Neutrophil (primary cell): Measurements from ENCODE around the gene TXNDC12.
"Not testable (repeated sequence)": the region's sequence is repeated elsewhere in the genome, so short reads cannot be mapped to it uniquely, and the experiment has no call there.

Experiments used
- H3K27ac ChIP-seq: fragments of 200-600 bp; sonication (generic); 2 replicates; pipeline ENCODE4 v1.5.1; 2016; ENCODE audit warnings: mild to moderate bottlenecking, moderate library complexity
- H3K27me3 ChIP-seq: fragments of 200-600 bp; sonication (generic); 2 replicates; pipeline ENCODE4 v1.6.0; 2016; ENCODE audit warnings: mild to moderate bottlenecking
- H3K36me3 ChIP-seq: fragments of 200-600 bp; sonication (generic); 2 replicates; pipeline ENCODE4 v1.5.1; 2017
- H3K4me1 ChIP-seq, 2 experiments: fragments of 200-600 bp in 1 of 2; sonication (generic) in 1 of 2; 1 replicate in 1 of 2; 2 replicates in 1 of 2; pipeline versions ENCODE4 v1.5.1 to v1.6.1; 2013 to 2016; ENCODE audit warnings: low read depth in 1 of 2, low read length in 1 of 2, mild to moderate bottlenecking in 1 of 2, moderate library complexity in 1 of 2; ENCODE audit not compliant: control insufficient read depth in 1 of 2, insufficient read depth in 1 of 2
- H3K4me3 ChIP-seq, 2 experiments: fragments of 200-600 bp in 1 of 2; sonication (generic) in 1 of 2; 1 replicate in 1 of 2; 2 replicates in 1 of 2; pipeline ENCODE4 v1.5.1; 2013 to 2016; ENCODE audit warnings: low read depth in 1 of 2, low read length in 1 of 2, mild to moderate bottlenecking in 1 of 2, moderate library complexity in 1 of 2
- H3K9me3 ChIP-seq: fragments of 200-600 bp; sonication (generic); 2 replicates; pipeline ENCODE4 v1.5.1; 2016
- CTCF ChIP-seq: fragments of 200-600 bp; sonication (generic); IDR thresholded peaks from 2 replicates; pipeline ENCODE4 v1.5.1; 2016; ENCODE audit warnings: antibody characterized with exemption

Gene TXNDC12

GRCh38 chr1:52080014-52080415 lies 25.0 kb upstream of the TXNDC12 start:
- Histone ChIP-seq H3K27ac (no peak overlapping the region), H3K4me1 (no peaks in the 10 kb centered on the region), H3K36me3 (peaks cover 16% of the 10 kb centered on the region), H3K27me3 (no peaks in the 10 kb centered on the region), H3K4me3 (no peak overlapping the region), H3K9me3 (no peaks in the 10 kb centered on the region)
- no peak for TF ChIP-seq CTCF

- H3K27me3 ChIP-seq: not testable (repeated sequence)
Measured at GRCh38 chr1:52077277-52077676, 22.3 kb upstream of the TXNDC12 start.

GRCh38 chr1:52072291-52072690 lies 17.3 kb upstream of the TXNDC12 start:
- Histone ChIP-seq H3K27ac (no peak overlapping the region), H3K4me3 (no peak overlapping the region), H3K9me3 (no peaks in the 10 kb centered on the region), H3K4me1 (peaks cover 4 to 6% of the 10 kb centered on the region in 2 experiments), H3K27me3 (no peaks in the 10 kb centered on the region), H3K36me3 (peaks cover 13% of the 10 kb centered on the region)
- no peak for TF ChIP-seq CTCF

More at GRCh38 chr1:52077277-52077676, 22.3 kb upstream of the TXNDC12 start:
- not testable (repeated sequence) for H3K27ac ChIP-seq, H3K9me3 ChIP-seq, H3K4me1 ChIP-seq, H3K4me3 ChIP-seq
- H3K36me3 ChIP-seq: peaks cover 17% of the 10 kb centered on the region

- Histone ChIP-seq H3K4me1 (peaks cover 4 to 6% of the 10 kb centered on the region in 2 experiments), H3K4me3 (no peak overlapping the region), H3K27me3 (no peaks in the 10 kb centered on the region), H3K36me3 (peaks cover 29% of the 10 kb centered on the region), H3K9me3 (no peaks in the 10 kb centered on the region), H3K27ac (peak overlapping the region; percentile 69)
- TF ChIP-seq CTCF: no peak
Measured at GRCh38 chr1:52070704-52071103, 15.7 kb upstream of the TXNDC12 start.

- H3K9me3 ChIP-seq: no peaks in the 10 kb centered on the region
- peaks cover 65% of the 10 kb centered on the region for H3K36me3 ChIP-seq
- TF ChIP-seq CTCF: no peak
- no peak overlapping the region for H3K27ac ChIP-seq
- H3K27me3 ChIP-seq: no peaks in the 10 kb centered on the region
- H3K4me3 ChIP-seq: no peak overlapping the region
- no peaks in the 10 kb centered on the region for H3K4me1 ChIP-seq
Measured at GRCh38 chr1:52063192-52063591, 8.2 kb upstream of the TXNDC12 start.

GRCh38 chr1:52060822-52061221 lies 5.8 kb upstream of the TXNDC12 start:
- Histone ChIP-seq H3K9me3 (no peaks in the 10 kb centered on the region), H3K27ac (no peak overlapping the region), H3K4me3 (no peak overlapping the region), H3K27me3 (no peaks in the 10 kb centered on the region), H3K36me3 (peaks cover 44% of the 10 kb centered on the region), H3K4me1 (peaks cover 15% of the 10 kb centered on the region in 2 experiments)
- no peak for TF ChIP-seq CTCF
